Panc1 (cell line): ENCODE data around the gene CACNA1C. TPM values are rescaled to one million over a fixed set of nuclear protein-coding genes. Genes with fewer than 3 reads are reported as not detected.

Experiments used
- ATAC-seq: fragments of 200-7000 bp; cut with Tn5 transposase; 2 replicates; pipeline ENCODE4 v1.9.1; 2020; ENCODE audit warnings: mild to moderate bottlenecking, moderate library complexity
- BruUV-seq: library from RNA; stranded (reverse); fragments of 400-500 nt; replicated peaks from 2 replicates; lab custom pipeline; 2021; lab: Mats Ljungman, UMichigan
- CTCF ChIA-PET: fragments of 300-600 bp; sonication (Branson Sonifier 250); formaldehyde crosslinking; loops from one replicate; lab custom pipeline; 2022; ENCODE audit warnings: antibody characterized with exemption; lab: Charles Lee
- POLR2A ChIA-PET: fragments of 300-600 bp; sonication (Branson Sonifier 250); formaldehyde crosslinking; loops from one replicate; lab custom pipeline; 2022; ENCODE audit warnings: antibody characterized with exemption; lab: Charles Lee
- DNase-seq: peaks from one replicate; pipeline ENCODE4 v3.0.0-alpha.2; 2010; ENCODE audit warnings: low read depth, low spot score
- H3K27ac ChIP-seq: 2 replicates; pipeline ENCODE4 v1.5.1; 2011; ENCODE audit warnings: mild to moderate bottlenecking, low read length, inconsistent platforms
- H3K27me3 ChIP-seq: fragments of 200-500 bp; sonication (Bioruptor generic); 2 replicates; pipeline ENCODE4 v1.6.0; 2014; ENCODE audit warnings: low read length, inconsistent platforms; ENCODE audit not compliant: control insufficient read depth, insufficient read depth
- H3K36me3 ChIP-seq: fragments of 200-500 bp; sonication (Bioruptor generic); 2 replicates; pipeline ENCODE4 v1.5.1; 2014; ENCODE audit warnings: inconsistent platforms, mild to moderate bottlenecking, low read length, moderate library complexity; ENCODE audit not compliant: control insufficient read depth, insufficient read depth
- H3K4me1 ChIP-seq: 2 replicates; pipeline ENCODE4 v1.5.1; 2011; ENCODE audit warnings: inconsistent platforms, mild to moderate bottlenecking, low read length, moderate library complexity; ENCODE audit not compliant: control insufficient read depth, insufficient read depth
- H3K4me3 ChIP-seq, 2 experiments: 2 replicates each; pipeline ENCODE4 v1.5.1; 2011 to 2012; ENCODE audit warnings: low read depth in 2 of 2, low read length in 2 of 2, mild to moderate bottlenecking in 2 of 2, inconsistent platforms in 1 of 2, moderate library complexity in 1 of 2
- H3K9me3 ChIP-seq: fragments of 200-500 bp; sonication (Bioruptor generic); 2 replicates; pipeline ENCODE4 v1.5.1; 2014; ENCODE audit warnings: low read depth, mild to moderate bottlenecking, inconsistent platforms, low read length, moderate library complexity; ENCODE audit not compliant: control insufficient read depth, insufficient read depth
- CTCF ChIP-seq: fragments of 450-650 bp; IDR thresholded peaks from 2 replicates; pipeline ENCODE4 v1.5.1; 2017; ENCODE audit warnings: mild to moderate bottlenecking
- POLR2AphosphoS5 ChIP-seq: IDR thresholded peaks from 2 replicates; pipeline ENCODE4 v1.6.1; 2012; ENCODE audit warnings: mild to moderate bottlenecking, low read depth, low read length, moderate library complexity
- REST ChIP-seq, 2 experiments: IDR thresholded peaks; 2 replicates each; pipeline ENCODE4 v1.6.1; 2011 to 2012; ENCODE audit warnings: low read depth in 2 of 2, control low read depth in 1 of 2, low read length in 1 of 2, mild to moderate bottlenecking in 1 of 2, moderate library complexity in 1 of 2; ENCODE audit not compliant: insufficient read depth in 1 of 2
- SIN3A ChIP-seq: IDR thresholded peaks from 2 replicates; pipeline ENCODE4 v1.6.1; 2012; ENCODE audit warnings: low read depth, mild to moderate bottlenecking, low read length, moderate library complexity, borderline replicate concordance; ENCODE audit not compliant: insufficient read depth
- TCF7L2 ChIP-seq: IDR thresholded peaks from 2 replicates; pipeline ENCODE4 v1.6.1; 2011; ENCODE audit warnings: mild to moderate bottlenecking, low read depth, low read length, inconsistent platforms
- in situ Hi-C: cut with HindIII; loops from 2 replicates; pipeline ENCODE4 v1.10.0; 2016; ENCODE audit warnings: low sequenced_read_pairs, low pct_unique_long_range_greater_than_20kb
- intact Hi-C: fragments of 100-400 bp; cut with micrococcal nuclease; formaldehyde crosslinking; loops from one replicate; pipeline ENCODE4 v1.10.0; 2022; ENCODE audit not compliant: unreplicated experiment
- total RNA-seq: library from RNA; stranded (reverse); gene quantifications from one replicate; pipeline ENCODE4 v1.2.1, GENCODE V29; 2021; ENCODE audit not compliant: unreplicated experiment

The CACNA1C gene
- total RNA-seq, 1 experiment from 2014 or later, result 0.03 TPM

GRCh38 chr12:2018391-2018790, 34.4 kb upstream of the CACNA1C start:
- TF ChIP-seq POLR2AphosphoS5 (no peak), CTCF (no peak), SIN3A (no peak), TCF7L2 (no peak), REST (IDR thresholded peaks at IDR 0.05; ENCODE audit: insufficient read depth in 1 of 2, low read depth in 2 of 2, low read length in 1 of 2) (no peak)
- BruUV-seq, result no TSS peak
- intact Hi-C loops (no loop called here), in situ Hi-C loops (no loop called here)
- Histone ChIP-seq H3K4me1 (no peaks in the 10 kb centered on the region), H3K27ac (no peak overlapping the region), H3K27me3 (no peaks in the 10 kb centered on the region), H3K4me3 (no peak overlapping the region), H3K36me3 (no peaks in the 10 kb centered on the region), H3K9me3 (no peaks in the 10 kb centered on the region)
- DNase-seq (no peak), ATAC-seq (no peak)
- ChIA-PET POLR2A (no interaction called here), CTCF (no interaction called here)

GRCh38 chr12:2019126-2019525, 33.7 kb upstream of the CACNA1C start:
- Histone ChIP-seq H3K36me3 (no peaks in the 10 kb centered on the region), H3K27me3 (no peaks in the 10 kb centered on the region; the same call in 1 of the 2 replicates), H3K9me3 (no peaks in the 10 kb centered on the region), H3K4me1 (no peaks in the 10 kb centered on the region), H3K27ac (no peak overlapping the region), H3K4me3 (no peak overlapping the region)
- POLR2A ChIA-PET, result no interaction called here
- ATAC-seq (no peak), DNase-seq (no peak)
- in situ Hi-C loops, result no loop called here
- intact Hi-C loops, result no loop called here
- BruUV-seq, result no TSS peak
- CTCF ChIA-PET, result no interaction called here
- TF ChIP-seq CTCF (no peak), TCF7L2 (no peak), SIN3A (no peak), REST (IDR thresholded peaks at IDR 0.05; ENCODE audit: insufficient read depth in 1 of 2, low read depth in 2 of 2, low read length in 1 of 2) (no peak), POLR2AphosphoS5 (no peak)
